H1 (cell line): ENCODE results near the gene SVIL. TPM values are rescaled to one million over a fixed set of nuclear protein-coding genes. Genes with fewer than 3 reads are reported as not detected.

Experiments
- CTCF ChIA-PET: fragments of 300-600 bp; sonication (Branson Sonifier 250); formaldehyde crosslinking; loops from one replicate; lab custom pipeline; 2021; ENCODE audit not compliant: partially characterized antibody; lab: Charles Lee
- POLR2A ChIA-PET: fragments of 300-600 bp; sonication (Branson Sonifier 250); formaldehyde crosslinking; loops from one replicate; lab custom pipeline; 2021; ENCODE audit warnings: inconsistent platforms; ENCODE audit not compliant: partially characterized antibody; lab: Charles Lee
- DNase-seq, 2 experiments: peaks; one replicate each; pipeline versions ENCODE4 v3.0.0 to v3.0.0-alpha.2; 2010 to 2022; ENCODE audit warnings: low spot score in 2 of 2, low read depth in 1 of 2, mixed read lengths in 1 of 2
- FAIRE-seq: peaks from 2 replicates; lab custom pipeline; 2011; peaks lifted over from hg19 to GRCh38; lab: Jason Lieb, UNC
- H2AFZ ChIP-seq: 2 replicates; pipeline ENCODE4 v1.8.1; 2012; ENCODE audit warnings: low read length, inconsistent platforms
- H2AK5ac ChIP-seq: 2 replicates; pipeline ENCODE4 v1.6.1; 2013; ENCODE audit warnings: low read depth, low read length
- H2BK120ac ChIP-seq: replicated peaks from 2 replicates; pipeline ENCODE3; 2013; ENCODE audit warnings: low read depth, low read length, inconsistent platforms
- H2BK12ac ChIP-seq: 2 replicates; pipeline ENCODE4 v1.6.1; 2013; ENCODE audit warnings: low read depth, low read length
- H2BK15ac ChIP-seq: 2 replicates; pipeline ENCODE4 v1.6.1; 2013; ENCODE audit warnings: low read length
- H2BK20ac ChIP-seq: 2 replicates; pipeline ENCODE4 v1.6.1; 2013; ENCODE audit warnings: low read length
- H2BK5ac ChIP-seq: 2 replicates; pipeline ENCODE4 v1.6.1; 2013; ENCODE audit warnings: low read depth, low read length
- H3K14ac ChIP-seq: 2 replicates; pipeline ENCODE4 v1.6.1; 2013; ENCODE audit warnings: inconsistent platforms; ENCODE audit not compliant: insufficient read length
- H3K18ac ChIP-seq: 2 replicates; pipeline ENCODE4 v1.6.1; 2013; ENCODE audit warnings: low read length; ENCODE audit errors: extremely low read depth
- H3K23ac ChIP-seq: 2 replicates; pipeline ENCODE4 v1.6.1; 2013; ENCODE audit warnings: inconsistent platforms; ENCODE audit not compliant: insufficient read length
- H3K23me2 ChIP-seq: 2 replicates; pipeline ENCODE4 v1.6.1; 2013; ENCODE audit warnings: low read depth, low read length
- H3K27ac ChIP-seq: 2 replicates; pipeline ENCODE4 v1.6.1; 2011; ENCODE audit warnings: low read depth, low read length, inconsistent platforms
- H3K27me3 ChIP-seq, 4 experiments: replicated peaks in 1 of 4; 1 replicate in 1 of 4; 2 replicates in 3 of 4; pipeline versions ENCODE4 v1.6.1 to v1.8.1; 2011 to 2013; ENCODE audit warnings: low read length in 3 of 4, mild to moderate bottlenecking in 3 of 4, inconsistent platforms in 2 of 4, mixed read lengths in 2 of 4, moderate library complexity in 1 of 4; ENCODE audit not compliant: control insufficient read depth in 3 of 4, insufficient read depth in 3 of 4; ENCODE audit errors: extremely low read depth in 1 of 4
- H3K36me3 ChIP-seq, 4 experiments: 2 replicates each; pipeline versions ENCODE4 v1.6.1 to v1.8.1; 2011 to 2013; ENCODE audit warnings: mild to moderate bottlenecking in 4 of 4, low read length in 3 of 4, moderate library complexity in 2 of 4, control low read depth in 1 of 4, inconsistent platforms in 1 of 4; ENCODE audit not compliant: insufficient read depth in 4 of 4, control insufficient read depth in 2 of 4
- H3K4ac ChIP-seq: replicated peaks from 2 replicates; pipeline ENCODE3; 2013; ENCODE audit warnings: low read length, low read depth, mixed read lengths, inconsistent platforms; ENCODE audit not compliant: insufficient read length
- H3K4me1 ChIP-seq, 4 experiments: replicated peaks in 1 of 4; 1 replicate in 1 of 4; 2 replicates in 3 of 4; pipeline versions ENCODE4 v1.6.1 to v1.8.1; 2011 to 2013; ENCODE audit warnings: low read length in 3 of 4, inconsistent platforms in 2 of 4, mixed read lengths in 1 of 4; ENCODE audit not compliant: insufficient read depth in 4 of 4, control insufficient read depth in 3 of 4
- H3K4me2 ChIP-seq, 2 experiments: 2 replicates each; pipeline versions ENCODE4 v1.6.1 to v1.8.1; 2011 to 2013; ENCODE audit warnings: low read depth in 2 of 2, low read length in 2 of 2, control low read depth in 1 of 2, inconsistent platforms in 1 of 2, mild to moderate bottlenecking in 1 of 2; ENCODE audit not compliant: insufficient read depth in 1 of 2
- H3K4me3 ChIP-seq, 4 experiments: fragments of 200-600, 300-600 bp in 1 of 4; sonication (generic), shearing (Covaris generic), sonication (Bioruptor Twin) in 1 of 4; 2 replicates each; pipeline versions ENCODE4 v1.5.1 to v1.8.1; 2011 to 2016; ENCODE audit warnings: low read length in 4 of 4, low read depth in 3 of 4, control low read depth in 2 of 4, inconsistent platforms in 2 of 4, mild to moderate bottlenecking in 2 of 4, mixed read lengths in 1 of 4, moderate library complexity in 1 of 4; ENCODE audit not compliant: insufficient read depth in 2 of 4; ENCODE audit errors: extremely low read depth in 1 of 4
- H3K56ac ChIP-seq: replicated peaks from 2 replicates; pipeline ENCODE3; 2013; ENCODE audit warnings: low read depth, mild to moderate bottlenecking, mixed read lengths, low read length, inconsistent platforms; ENCODE audit not compliant: insufficient read length
- H3K79me1 ChIP-seq: 2 replicates; pipeline ENCODE4 v1.6.1; 2013; ENCODE audit warnings: low read depth, low read length, control low read depth
- H3K79me2 ChIP-seq, 2 experiments: 2 replicates each; pipeline versions ENCODE4 v1.6.1 to v1.8.1; 2012 to 2013; ENCODE audit warnings: low read length in 2 of 2, mild to moderate bottlenecking in 2 of 2, inconsistent platforms in 1 of 2; ENCODE audit not compliant: insufficient read depth in 2 of 2, control insufficient read depth in 1 of 2
- H3K9ac ChIP-seq, 4 experiments: replicated peaks in 1 of 4; 1 replicate in 1 of 4; 2 replicates in 3 of 4; pipeline versions ENCODE4 v1.6.1 to v1.8.1; 2011 to 2013; ENCODE audit warnings: low read depth in 3 of 4, low read length in 3 of 4, control low read depth in 2 of 4, mild to moderate bottlenecking in 2 of 4, moderate library complexity in 2 of 4, inconsistent platforms in 1 of 4; ENCODE audit errors: extremely low read depth in 1 of 4
- H3K9me3 ChIP-seq, 2 experiments: 2 replicates each; pipeline versions ENCODE4 v1.6.1 to v1.8.1; 2012 to 2013; ENCODE audit warnings: mild to moderate bottlenecking in 2 of 2, moderate library complexity in 2 of 2, control low read depth in 1 of 2, inconsistent platforms in 1 of 2, low read depth in 1 of 2, low read length in 1 of 2, mixed read lengths in 1 of 2; ENCODE audit not compliant: insufficient read depth in 2 of 2
- H4K20me1 ChIP-seq, 2 experiments: replicated peaks in 1 of 2; 2 replicates each; pipeline versions ENCODE3 to v1.8.1; 2011 to 2013; ENCODE audit warnings: inconsistent platforms in 2 of 2, low read length in 2 of 2, mild to moderate bottlenecking in 1 of 2; ENCODE audit not compliant: insufficient read depth in 2 of 2, control insufficient read depth in 1 of 2
- H4K5ac ChIP-seq: 2 replicates; pipeline ENCODE4 v1.6.1; 2013; ENCODE audit warnings: low read length, low read depth, mixed read lengths, inconsistent platforms; ENCODE audit not compliant: insufficient read length
- H4K8ac ChIP-seq: 2 replicates; pipeline ENCODE4 v1.8.0; 2013; ENCODE audit warnings: mild to moderate bottlenecking, moderate library complexity, low read length, inconsistent platforms; ENCODE audit not compliant: insufficient read depth; ENCODE audit errors: extremely low read depth
- H4K91ac ChIP-seq: replicated peaks from 2 replicates; pipeline ENCODE3; 2013; ENCODE audit warnings: low read length, mixed read lengths, inconsistent platforms; ENCODE audit not compliant: insufficient read length
- CBX8 ChIP-seq: fragments of 300-800, 300-1000 bp; sonication (generic); IDR thresholded peaks from 2 replicates; pipeline ENCODE4 v1.7.1; 2016; ENCODE audit warnings: low read depth, low read length, borderline replicate concordance
- GTF2F1 ChIP-seq: IDR thresholded peaks from 2 replicates; pipeline ENCODE4 v1.6.1; 2012; ENCODE audit warnings: low read depth, low read length, improper control_type of control experiment, borderline replicate concordance
- PHF8 ChIP-seq: fragments of 200-600 bp; sonication (generic); conservative IDR thresholded peaks from 2 replicates; pipeline ENCODE4 v1.7.1; 2012; ENCODE audit warnings: low read depth, mild to moderate bottlenecking, inconsistent platforms, low read length, moderate library complexity
- RBBP5 ChIP-seq: IDR thresholded peaks from 2 replicates; pipeline ENCODE4 v1.7.1; 2012; ENCODE audit warnings: low read depth, mild to moderate bottlenecking, inconsistent platforms, low read length, moderate library complexity, borderline replicate concordance
- SIX5 ChIP-seq: IDR thresholded peaks from 2 replicates; pipeline ENCODE4 v1.6.1; 2011; ENCODE audit warnings: mild to moderate bottlenecking, low read depth, low read length
- YY1 ChIP-seq: IDR thresholded peaks from 2 replicates; pipeline ENCODE4 v1.6.1; 2011; ENCODE audit warnings: low read depth, mild to moderate bottlenecking, low read length
- WGBS, 2 experiments: shearing (Covaris generic) in 1 of 2; methylation state at CpG; one replicate each; pipeline versions ENCODE4 v1.1.6 to v1.1.7; 2013 to 2015; ENCODE audit warnings: low lambda C conversion rate in 2 of 2, mixed read lengths in 2 of 2, inconsistent platforms in 1 of 2, low coverage in 1 of 2, missing lambda C conversion rate in 1 of 2; ENCODE audit not compliant: insufficient replicate concordance in 2 of 2, insufficient coverage in 1 of 2, insufficient read length in 1 of 2; ENCODE audit errors: extremely low coverage in 1 of 2, missing lambda C conversion rate in 1 of 2; 5-methylcytosine and 5-hydroxymethylcytosine counted together
- polyA plus RNA-seq, 7 experiments: library from polyadenylated mRNA; depleted of rRNA in 3 of 7; stranded (reverse) in 5 of 7; unstranded in 2 of 7; fragments of >200 nt in 5 of 7; fragments of 200-250 nt in 2 of 7; gene quantifications; 1 replicate in 5 of 7; 2 replicates in 1 of 7; 4 replicates in 1 of 7; pipeline versions ENCODE4 v1.2.1 to v1.2.3, GENCODE V29; 2011 to 2013; ENCODE audit warnings: missing spikeins in 2 of 7, mixed read lengths in 2 of 7
- total RNA-seq: library from RNA; stranded (reverse); fragmentation: NEBNext Ultra II Directional; extraction: Animal tissue kit (Norgen Biotek cat#: 25700); gene quantifications from 2 replicates; pipeline ENCODE4 v1.2.1, GENCODE V29; 2021
- TF ChIP-seq, protein P1 (sequence below): IDR thresholded peaks from 2 replicates; pipeline ENCODE4 v1.6.1; 2011; ENCODE audit warnings: low read depth, mild to moderate bottlenecking, low read length; ENCODE audit not compliant: insufficient read depth
- TF ChIP-seq, protein P2 (sequence below): IDR thresholded peaks from 2 replicates; pipeline ENCODE4 v1.6.1; 2011; ENCODE audit warnings: low read length, improper control_type of control experiment

SVIL gene
- total and polyA plus RNA-seq, 2 of the 8 experiments (the other 6 are each of a cell fraction or from before 2014, with no cell fraction given) = 4.7 to 15.4 TPM

DNA sequence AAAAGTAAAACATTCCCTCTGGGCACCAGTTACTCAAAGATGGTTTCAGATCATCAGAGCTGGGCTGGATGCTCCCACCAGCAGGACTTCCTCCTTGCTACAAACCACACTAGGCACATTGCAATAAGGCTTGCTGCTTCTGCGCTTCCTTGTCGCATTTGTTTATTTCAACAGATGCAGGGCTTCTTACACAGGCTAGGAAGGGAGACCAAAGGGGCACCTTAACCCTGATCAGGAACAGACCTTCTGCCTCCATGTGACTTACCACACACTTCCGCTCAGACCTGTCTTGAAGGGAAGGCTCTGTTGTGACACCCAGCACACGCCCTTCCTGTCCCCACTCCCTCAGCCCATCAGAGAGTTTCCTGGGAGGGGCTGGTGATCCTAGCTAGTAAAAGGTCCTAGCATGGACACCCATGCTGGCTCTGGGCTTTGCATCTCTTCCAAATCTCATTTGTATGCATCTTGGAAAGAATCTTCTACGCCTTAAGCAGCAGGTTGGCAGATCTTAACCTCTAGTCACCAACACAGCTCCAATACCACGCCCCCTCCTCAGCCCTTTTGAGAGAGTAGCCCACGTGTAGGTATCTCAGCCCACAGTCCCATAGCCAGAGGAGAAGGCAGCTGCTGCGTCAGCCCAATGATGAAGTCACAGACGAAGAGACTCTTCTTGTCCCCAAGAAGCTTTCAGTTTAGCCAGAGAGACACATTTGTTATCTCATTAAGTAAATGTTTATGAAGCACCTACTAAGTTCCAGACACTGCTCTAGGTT, 47.1 kb upstream of the SVIL start:
- Histone ChIP-seq H2BK5ac (no peak overlapping the region), H2AFZ (no peak overlapping the region), H3K23me2 (no peaks in the 10 kb centered on the region), H3K14ac (no peak overlapping the region), H3K79me1 (no peaks in the 10 kb centered on the region), H3K9ac (no peak overlapping the region), H3K4ac (no peak overlapping the region), H3K27ac (no peak overlapping the region), H3K79me2 (peaks cover 0 to 4% of the 10 kb centered on the region in 2 experiments; a peak in 1 of 4 replicates), H3K18ac (no peak overlapping the region), H2BK20ac (no peak overlapping the region), H4K5ac (no peak overlapping the region), H3K56ac (no peak overlapping the region), H3K36me3 (peaks cover 0 to 12% (median 2%) of the 10 kb centered on the region in 4 experiments; a peak in 4 of 8 replicates), H2BK12ac (no peak overlapping the region), H3K4me3 (no peak overlapping the region), H4K20me1 (no peaks in the 10 kb centered on the region), H2AK5ac (no peak overlapping the region), H3K27me3 (no peaks in the 10 kb centered on the region), H3K4me1 (peaks cover 0 to 9% (median under 1%) of the 10 kb centered on the region in 4 experiments; a peak in 3 of 7 replicates), H3K4me2 (no peak overlapping the region), H2BK15ac (no peak overlapping the region; the same call in 1 of the 2 replicates), H3K9me3 (peaks cover 14 to 19% of the 10 kb centered on the region in 2 experiments), H2BK120ac (no peak overlapping the region), H4K91ac (no peak overlapping the region)
- FAIRE-seq = no peak
- ChIA-PET POLR2A (no interaction called here), CTCF (interaction anchor here (0.6 to 1.1 kb wide), 4 partner anchors 13 to 1103 kb away, joined by 3 to 4 read pairs (median 3); no protein-coding TSS in a partner anchor)
- DNase-seq = no peak
- no peak for TF ChIP-seq PHF8
- no peak for TF ChIP-seq CBX8
- TF ChIP-seq YY1 = no peak
- TF ChIP-seq, protein P1, sequence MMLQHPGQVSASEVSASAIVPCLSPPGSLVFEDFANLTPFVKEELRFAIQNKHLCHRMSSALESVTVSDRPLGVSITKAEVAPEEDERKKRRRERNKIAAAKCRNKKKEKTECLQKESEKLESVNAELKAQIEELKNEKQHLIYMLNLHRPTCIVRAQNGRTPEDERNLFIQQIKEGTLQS = no peak
- TF ChIP-seq GTF2F1 = no peak
- TF ChIP-seq, protein P2, sequence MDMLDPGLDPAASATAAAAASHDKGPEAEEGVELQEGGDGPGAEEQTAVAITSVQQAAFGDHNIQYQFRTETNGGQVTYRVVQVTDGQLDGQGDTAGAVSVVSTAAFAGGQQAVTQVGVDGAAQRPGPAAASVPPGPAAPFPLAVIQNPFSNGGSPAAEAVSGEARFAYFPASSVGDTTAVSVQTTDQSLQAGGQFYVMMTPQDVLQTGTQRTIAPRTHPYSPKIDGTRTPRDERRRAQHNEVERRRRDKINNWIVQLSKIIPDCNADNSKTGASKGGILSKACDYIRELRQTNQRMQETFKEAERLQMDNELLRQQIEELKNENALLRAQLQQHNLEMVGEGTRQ = no peak
- TF ChIP-seq RBBP5 = no peak
- no peak for TF ChIP-seq SIX5
- TF ChIP-seq, all 59 proteins: peak for 0
- no peak overlapping the region for H4K8ac ChIP-seq
- H3K23ac ChIP-seq = no peak overlapping the region
- 86% methylated on average over 9 of the region's 9 CpGs; no CpG with 5 or more reads in 1 of the 2 experiments for WGBS, 2 experiments
